ENCODE measurements around the gene E2F8.

The E2F8 gene

GRCh38 chr11:19253153-19253745, 12.5 kb upstream of the E2F8 start:
- peaks cover 6% of the 10 kb centered on the region for H3K9me3 ChIP-seq (ENCODE audit: control insufficient read depth, low read length)

GRCh38 chr11:19252394-19253152, 11.8 kb upstream of the E2F8 start:
- H2AFZ ChIP-seq (ENCODE audit: low read depth, low read length): no peak overlapping the region
- H2BK15ac ChIP-seq (ENCODE audit: low read depth, poor library complexity, severe bottlenecking): no peak overlapping the region
- peaks cover 6% of the 10 kb centered on the region for H3K9me3 ChIP-seq (ENCODE audit: control insufficient read depth, low read length)
- H3K9ac ChIP-seq (ENCODE audit: low read length): no peak overlapping the region
- H3K4me3 ChIP-seq (ENCODE audit: insufficient read depth in 1 of 2, low read depth in 1 of 2, low read length in 2 of 2): no peak overlapping the region
- no peak overlapping the region for H3K4ac ChIP-seq (ENCODE audit: low read depth in 1 of 2, low read length in 2 of 2)
- H3K23ac ChIP-seq (ENCODE audit: low read length in 2 of 2): no peak overlapping the region
- H2AK5ac ChIP-seq (ENCODE audit: low read length, severe bottlenecking): no peak overlapping the region
- H2BK120ac ChIP-seq (ENCODE audit: low read depth, low read length): no peak overlapping the region
- no peaks in the 10 kb centered on the region for H3K4me1 ChIP-seq (ENCODE audit: control insufficient read depth, insufficient read depth, low read depth, low read length)
- H2BK12ac ChIP-seq (ENCODE audit: low read length in 2 of 2): no peak overlapping the region
- H3K27ac ChIP-seq (ENCODE audit: low read length, poor library complexity, severe bottlenecking): no peak overlapping the region
- WGBS: 91% methylated on average over 6 of the region's 8 CpGs
- H3K27me3 ChIP-seq (ENCODE audit: control insufficient read depth in 1 of 2, insufficient read depth in 1 of 2, low read length in 2 of 2): peaks cover 9 to 19% of the 10 kb centered on the region in 2 experiments
- no peaks in the 10 kb centered on the region for H3K36me3 ChIP-seq (ENCODE audit: control insufficient read depth in 1 of 2, insufficient read depth in 2 of 2, low read depth in 1 of 2, low read length in 2 of 2)
- DNase-seq: no peak
- H4K8ac ChIP-seq (ENCODE audit: low read length): no peak overlapping the region
- H3K18ac ChIP-seq (ENCODE audit: low read depth in 1 of 2, low read length in 2 of 2): no peak overlapping the region
- H2BK5ac ChIP-seq (ENCODE audit: low read depth, low read length, poor library complexity, severe bottlenecking): no peak overlapping the region
- no peak overlapping the region for H3K4me2 ChIP-seq (ENCODE audit: low read length, poor library complexity, severe bottlenecking)
- H3K79me1 ChIP-seq (replicated peaks; ENCODE audit: low read length, poor library complexity, severe bottlenecking): no peaks in the 10 kb centered on the region
- H4K91ac ChIP-seq (ENCODE audit: low read length): no peak overlapping the region
- H3K14ac ChIP-seq (ENCODE audit: low read length in 2 of 2): no peak overlapping the region

More at GRCh38 chr11:19253153-19253745, 12.5 kb upstream of the E2F8 start:
- Histone ChIP-seq H2AK5ac (ENCODE audit: low read length, severe bottlenecking) (no peak overlapping the region), H2BK5ac (ENCODE audit: low read depth, low read length, poor library complexity, severe bottlenecking) (no peak overlapping the region), H3K23ac (ENCODE audit: low read length in 2 of 2) (no peak overlapping the region), H3K79me1 (replicated peaks; ENCODE audit: low read length, poor library complexity, severe bottlenecking) (no peaks in the 10 kb centered on the region), H3K27ac (ENCODE audit: low read length, poor library complexity, severe bottlenecking) (no peak overlapping the region), H3K4me1 (ENCODE audit: control insufficient read depth, insufficient read depth, low read depth, low read length) (no peaks in the 10 kb centered on the region), H2AFZ (ENCODE audit: low read depth, low read length) (no peak overlapping the region), H2BK15ac (ENCODE audit: low read depth, poor library complexity, severe bottlenecking) (no peak overlapping the region), H2BK12ac (ENCODE audit: low read length in 2 of 2) (no peak overlapping the region), H3K27me3 (ENCODE audit: control insufficient read depth in 1 of 2, insufficient read depth in 1 of 2, low read length in 2 of 2) (peaks cover 5 to 19% of the 10 kb centered on the region in 2 experiments), H3K9ac (ENCODE audit: low read length) (no peak overlapping the region), H3K36me3 (ENCODE audit: control insufficient read depth in 1 of 2, insufficient read depth in 2 of 2, low read depth in 1 of 2, low read length in 2 of 2) (no peaks in the 10 kb centered on the region), H4K91ac (ENCODE audit: low read length) (no peak overlapping the region), H3K18ac (ENCODE audit: low read depth in 1 of 2, low read length in 2 of 2) (no peak overlapping the region), H4K8ac (ENCODE audit: low read length) (no peak overlapping the region), H3K4me2 (ENCODE audit: low read length, poor library complexity, severe bottlenecking) (no peak overlapping the region), H3K4me3 (ENCODE audit: insufficient read depth in 1 of 2, low read depth in 1 of 2, low read length in 2 of 2) (no peak overlapping the region), H2BK120ac (ENCODE audit: low read depth, low read length) (no peak overlapping the region), H3K4ac (ENCODE audit: low read depth in 1 of 2, low read length in 2 of 2) (no peak overlapping the region), H3K14ac (ENCODE audit: low read length in 2 of 2) (no peak overlapping the region)
- no peak for DNase-seq
- WGBS: 96% methylated on average over 6 of the region's 7 CpGs

GRCh38 chr11:19251577-19251976, 10.8 kb upstream of the E2F8 start:
- Histone ChIP-seq H3K4me2 (ENCODE audit: low read length, poor library complexity, severe bottlenecking) (no peak overlapping the region), H2BK12ac (ENCODE audit: low read length in 2 of 2) (no peak overlapping the region), H3K4me3 (ENCODE audit: insufficient read depth in 1 of 2, low read depth in 1 of 2, low read length in 2 of 2) (no peak overlapping the region), H2BK5ac (ENCODE audit: low read depth, low read length, poor library complexity, severe bottlenecking) (no peak overlapping the region), H3K27ac (ENCODE audit: low read length, poor library complexity, severe bottlenecking) (no peak overlapping the region), H3K14ac (ENCODE audit: low read length in 2 of 2) (no peak overlapping the region), H2AFZ (ENCODE audit: low read depth, low read length) (no peak overlapping the region), H2AK5ac (ENCODE audit: low read length, severe bottlenecking) (no peak overlapping the region), H3K18ac (ENCODE audit: low read depth in 1 of 2, low read length in 2 of 2) (no peak overlapping the region), H3K23ac (ENCODE audit: low read length in 2 of 2) (no peak overlapping the region), H3K27me3 (ENCODE audit: control insufficient read depth in 1 of 2, insufficient read depth in 1 of 2, low read length in 2 of 2) (peaks cover 9 to 19% of the 10 kb centered on the region in 2 experiments), H4K8ac (ENCODE audit: low read length) (no peak overlapping the region), H3K79me1 (replicated peaks; ENCODE audit: low read length, poor library complexity, severe bottlenecking) (no peaks in the 10 kb centered on the region), H4K91ac (ENCODE audit: low read length) (no peak overlapping the region), H3K9ac (ENCODE audit: low read length) (no peak overlapping the region), H3K4ac (ENCODE audit: low read depth in 1 of 2, low read length in 2 of 2) (no peak overlapping the region), H2BK120ac (ENCODE audit: low read depth, low read length) (no peak overlapping the region), H3K36me3 (ENCODE audit: control insufficient read depth in 1 of 2, insufficient read depth in 2 of 2, low read depth in 1 of 2, low read length in 2 of 2) (no peaks in the 10 kb centered on the region), H3K4me1 (ENCODE audit: control insufficient read depth, insufficient read depth, low read depth, low read length) (no peaks in the 10 kb centered on the region), H2BK15ac (ENCODE audit: low read depth, poor library complexity, severe bottlenecking) (no peak overlapping the region), H3K9me3 (ENCODE audit: control insufficient read depth, low read length) (peaks cover 6% of the 10 kb centered on the region)
- DNase-seq: no peak

- Histone ChIP-seq H3K4me3 (ENCODE audit: insufficient read depth in 1 of 2, low read depth in 1 of 2, low read length in 2 of 2) (no peak overlapping the region), H2BK15ac (ENCODE audit: low read depth, poor library complexity, severe bottlenecking) (no peak overlapping the region), H3K27ac (ENCODE audit: low read length, poor library complexity, severe bottlenecking) (no peak overlapping the region), H2AK5ac (ENCODE audit: low read length, severe bottlenecking) (no peak overlapping the region), H3K79me1 (replicated peaks; ENCODE audit: low read length, poor library complexity, severe bottlenecking) (no peaks in the 10 kb centered on the region), H2BK12ac (ENCODE audit: low read length in 2 of 2) (no peak overlapping the region), H3K18ac (ENCODE audit: low read depth in 1 of 2, low read length in 2 of 2) (no peak overlapping the region), H3K9me3 (ENCODE audit: control insufficient read depth, low read length) (peaks cover 6% of the 10 kb centered on the region), H3K4me1 (ENCODE audit: control insufficient read depth, insufficient read depth, low read depth, low read length) (peaks cover 9% of the 10 kb centered on the region), H3K14ac (ENCODE audit: low read length in 2 of 2) (no peak overlapping the region), H4K91ac (ENCODE audit: low read length) (no peak overlapping the region), H3K4ac (ENCODE audit: low read depth in 1 of 2, low read length in 2 of 2) (no peak overlapping the region), H3K36me3 (ENCODE audit: control insufficient read depth in 1 of 2, insufficient read depth in 2 of 2, low read depth in 1 of 2, low read length in 2 of 2) (no peaks in the 10 kb centered on the region), H3K9ac (ENCODE audit: low read length) (no peak overlapping the region), H2AFZ (ENCODE audit: low read depth, low read length) (no peak overlapping the region), H4K8ac (ENCODE audit: low read length) (no peak overlapping the region), H2BK5ac (ENCODE audit: low read depth, low read length, poor library complexity, severe bottlenecking) (no peak overlapping the region), H3K23ac (ENCODE audit: low read length in 2 of 2) (no peak overlapping the region), H3K27me3 (ENCODE audit: control insufficient read depth in 1 of 2, insufficient read depth in 1 of 2, low read length in 2 of 2) (peaks cover 18 to 35% of the 10 kb centered on the region in 2 experiments), H2BK120ac (ENCODE audit: low read depth, low read length) (no peak overlapping the region), H3K4me2 (ENCODE audit: low read length, poor library complexity, severe bottlenecking) (no peak overlapping the region)
- no peak for DNase-seq
- WGBS: 100% methylated on average over 1 of the region's 1 CpG
Observed at GRCh38 chr11:19246816-19247215, 6.1 kb upstream of the E2F8 start.
